NCI-H526 treated with DMSO at 0.1 percent for 48 hours (cell line): ENCODE results near the gene PPP3R1.

ENCODE experiments used
- DNase-seq: peaks from one replicate; lab custom pipeline; 2025; lab: John Stamatoyannopoulos, UW

Gene PPP3R1, protein sequence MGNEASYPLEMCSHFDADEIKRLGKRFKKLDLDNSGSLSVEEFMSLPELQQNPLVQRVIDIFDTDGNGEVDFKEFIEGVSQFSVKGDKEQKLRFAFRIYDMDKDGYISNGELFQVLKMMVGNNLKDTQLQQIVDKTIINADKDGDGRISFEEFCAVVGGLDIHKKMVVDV

DNA sequence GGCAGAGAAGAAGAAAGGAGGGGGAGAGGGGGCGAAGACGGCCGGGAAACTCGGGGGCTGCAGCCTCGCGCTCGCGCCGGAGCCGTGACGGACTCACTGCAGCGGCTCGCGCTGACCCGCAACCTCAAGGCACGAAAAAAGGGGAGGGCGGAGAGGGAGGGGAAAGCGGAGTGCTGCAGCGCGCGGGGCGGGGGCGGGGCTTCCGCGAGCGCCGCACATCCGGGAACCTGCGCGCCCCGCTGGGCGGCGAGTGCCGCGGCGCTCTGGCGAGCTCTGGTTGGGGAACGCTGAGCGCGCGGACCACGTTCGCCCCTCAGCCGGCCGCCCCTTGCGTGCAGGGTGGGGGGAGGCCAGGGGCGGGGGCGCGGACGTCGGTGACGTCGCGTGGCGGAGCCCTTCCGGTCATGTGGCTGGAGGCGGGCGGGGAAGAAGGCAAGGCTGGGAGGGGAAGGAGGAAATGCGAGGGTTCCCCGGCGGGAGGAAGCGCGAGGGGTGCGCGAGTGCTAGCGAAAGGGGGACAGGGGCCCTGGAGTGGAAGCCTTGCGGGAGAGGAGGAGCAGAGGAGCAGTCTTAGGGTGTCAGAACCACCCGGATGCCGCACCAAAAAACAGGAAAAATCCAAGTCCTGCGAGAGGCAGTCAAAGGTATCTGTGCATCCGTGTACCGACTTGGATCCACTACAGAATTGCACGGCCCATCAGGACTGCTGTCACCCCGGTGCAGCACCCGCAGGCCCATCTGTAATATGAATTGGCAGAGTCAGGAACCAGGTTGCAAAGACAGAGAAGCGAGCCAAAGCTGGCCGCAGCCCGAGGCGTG lies at the start of gene PPP3R1:
Gene PPP3R1 (minus strand): TSS at position 133 of the 819 bp plus-strand sequence. CDS start 405 bp downstream, outside the sequence.
- peak; percentile 88 for DNase-seq

DNA sequence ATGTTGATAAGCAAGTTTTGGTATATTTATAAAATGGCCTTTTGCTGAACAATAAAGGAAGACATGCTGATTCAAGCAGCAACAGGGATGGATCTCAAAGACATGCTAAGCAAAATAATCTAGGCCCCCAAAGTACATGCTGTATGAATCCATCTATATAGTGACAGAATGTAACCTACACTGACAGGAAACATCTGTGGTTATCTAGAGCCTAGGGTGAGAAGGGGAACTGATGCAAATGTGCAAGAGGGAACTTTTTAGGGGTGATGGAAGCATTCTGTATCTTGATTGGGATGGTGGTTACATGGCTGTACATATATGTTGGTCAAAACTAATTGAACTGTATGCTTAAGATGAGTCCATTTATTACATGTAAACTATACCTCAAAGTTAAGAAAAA lies 43.2 kb upstream of the PPP3R1 start:
- no peak for DNase-seq

DNA sequence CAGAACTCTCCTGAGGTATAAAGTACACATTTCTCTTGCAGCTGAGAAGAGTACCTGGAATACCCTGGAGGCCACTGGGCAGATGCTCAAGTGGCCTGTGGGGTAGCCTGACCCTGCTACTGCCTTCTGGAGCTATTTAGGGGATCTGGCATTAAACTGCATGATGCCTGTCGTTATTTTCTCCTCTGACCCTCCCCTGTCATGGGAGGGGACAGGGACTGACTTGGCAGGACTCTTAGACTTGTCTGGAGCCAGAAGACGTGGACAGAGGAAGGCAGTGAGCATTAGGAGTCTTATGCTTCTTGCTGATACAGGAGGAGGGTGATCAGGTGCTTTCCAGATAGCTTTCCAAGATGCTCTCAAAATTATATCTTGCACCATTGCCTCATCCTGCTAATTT lies 42.6 kb upstream of the PPP3R1 start:
- no peak for DNase-seq

DNA sequence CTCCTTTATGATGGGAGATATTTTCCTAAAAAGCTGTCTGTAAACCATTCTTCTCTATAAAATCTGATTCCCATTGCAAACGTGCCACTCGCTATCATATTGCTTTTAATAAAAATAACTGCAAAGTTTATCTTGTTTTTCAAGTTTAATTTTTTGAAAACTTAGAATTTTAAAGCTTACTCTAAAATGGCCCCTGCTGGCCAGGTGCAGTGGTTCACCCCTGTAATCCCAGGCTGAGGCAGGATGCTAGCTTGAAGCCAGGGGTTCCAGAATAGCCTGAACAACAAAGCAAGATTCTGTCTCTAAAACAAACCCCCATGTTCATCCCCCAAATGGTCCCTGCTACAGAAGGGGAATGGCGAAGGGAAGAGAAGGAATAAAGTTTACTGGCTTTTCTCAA lies 41.9 kb upstream of the PPP3R1 start:
- DNase-seq = no peak

- no peak for DNase-seq
Observed at GRCh38 chr2:68293755-68294154, 41.4 kb upstream of the PPP3R1 start.

GRCh38 chr2:68293024-68293423 lies 40.7 kb upstream of the PPP3R1 start:
- DNase-seq = no peak

GRCh38 chr2:68292108-68292710 lies 39.9 kb upstream of the PPP3R1 start:
- DNase-seq = no peak

DNA sequence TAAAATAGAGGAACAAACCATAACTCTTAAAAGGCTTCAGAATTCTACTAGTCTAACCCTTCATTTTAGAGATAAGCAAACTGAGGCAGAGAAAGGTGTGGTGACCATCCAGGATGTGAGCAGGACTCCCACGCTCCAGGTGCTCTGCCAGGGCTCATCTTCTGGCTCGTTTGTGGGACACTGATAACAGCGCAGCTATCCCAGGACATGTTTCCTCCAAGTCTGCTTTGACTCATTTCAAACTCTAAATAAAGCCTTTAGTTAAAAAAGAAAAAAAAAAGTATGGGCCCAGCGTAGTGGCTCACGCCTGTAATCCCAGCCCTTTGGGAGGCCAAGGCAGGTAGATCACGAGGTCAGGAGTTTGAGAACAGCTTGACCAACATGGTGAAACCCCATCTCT lies 39.0 kb upstream of the PPP3R1 start:
- no peak for DNase-seq

DNA sequence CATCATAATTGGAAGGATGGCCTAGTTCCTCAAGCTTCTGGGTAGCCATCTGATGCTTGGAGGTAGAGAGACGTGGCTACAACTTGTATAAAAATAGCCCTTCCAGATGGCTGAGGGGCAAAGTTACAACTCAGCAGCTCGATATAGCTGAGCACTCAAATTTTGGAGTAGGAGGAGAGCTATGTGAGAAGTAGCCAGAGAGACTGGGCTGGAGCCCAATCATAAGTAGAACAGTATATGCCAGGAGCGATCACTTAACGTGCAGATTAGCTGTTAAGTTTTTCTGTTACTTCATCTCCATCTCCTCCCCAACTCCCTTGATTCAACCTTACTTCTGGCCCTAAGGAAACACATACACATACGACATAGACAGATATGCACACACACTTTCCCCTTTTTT lies 38.6 kb upstream of the PPP3R1 start:
- DNase-seq = no peak

DNA sequence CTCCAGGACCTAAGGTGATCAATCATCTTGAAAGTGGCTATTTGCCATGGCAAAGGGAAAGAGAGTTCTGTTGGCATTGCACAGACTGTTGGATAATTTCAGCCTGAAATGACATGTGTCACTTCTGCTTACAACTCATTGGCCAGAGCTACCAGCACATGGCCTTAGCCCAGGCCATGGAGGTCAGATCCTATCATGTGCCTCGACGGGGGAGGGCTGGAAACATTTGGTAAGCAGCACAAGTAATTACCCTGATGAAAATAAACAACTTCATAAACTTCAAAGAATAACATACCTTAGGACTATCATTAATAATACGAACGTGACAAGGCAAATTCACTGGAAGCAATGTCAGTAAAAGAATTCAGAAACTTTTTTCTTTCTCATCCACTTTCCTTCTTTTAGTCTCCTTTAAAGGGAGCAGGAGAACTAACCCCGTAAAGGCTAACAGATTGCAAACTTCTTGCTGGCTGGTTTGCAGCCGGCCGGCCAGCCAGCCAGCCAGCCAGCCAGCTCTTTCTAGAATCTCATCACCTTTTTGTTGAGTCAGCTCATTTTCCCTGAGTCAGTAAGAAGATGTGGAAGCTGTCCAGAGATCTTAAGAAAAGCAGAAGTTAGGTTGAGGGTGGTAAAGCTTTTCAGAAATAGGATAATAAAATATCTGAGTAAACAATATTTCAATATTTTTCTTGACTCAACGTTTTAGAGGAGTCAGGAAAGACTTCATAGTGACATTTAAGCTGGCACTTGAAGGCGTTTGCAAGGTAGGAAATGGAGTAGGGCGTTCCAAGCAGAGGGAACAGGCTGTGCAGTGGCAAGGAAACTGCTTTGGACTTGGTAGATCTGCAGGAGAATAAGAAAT lies 35.5 kb upstream of the PPP3R1 start:
- DNase-seq = no peak

DNA sequence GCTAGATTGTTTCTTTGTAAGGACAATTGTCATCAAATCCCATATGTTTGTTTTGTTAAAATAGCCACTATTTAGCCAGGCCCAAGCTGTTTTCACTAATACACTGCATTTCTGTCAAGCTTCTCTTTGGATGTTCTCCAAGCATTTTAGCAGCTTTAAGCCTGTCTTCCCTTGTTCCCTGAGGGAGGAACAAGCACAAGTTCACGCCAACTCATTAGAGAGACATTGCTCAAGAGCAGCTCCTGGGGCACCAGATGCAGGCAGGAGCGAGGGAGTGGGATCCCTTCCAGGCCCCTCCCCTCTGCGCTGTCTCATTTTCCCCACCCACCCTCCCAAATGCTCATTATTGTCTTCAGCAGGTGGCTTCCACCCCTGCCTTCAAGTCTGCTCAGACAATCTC lies 32.6 kb upstream of the PPP3R1 start:
- DNase-seq = no peak

GRCh38 chr2:68283419-68283812 lies 31.1 kb upstream of the PPP3R1 start:
- no peak for DNase-seq

- DNase-seq = peak; percentile 17
Observed at GRCh38 chr2:68282811-68283418, 30.6 kb upstream of the PPP3R1 start.

DNA sequence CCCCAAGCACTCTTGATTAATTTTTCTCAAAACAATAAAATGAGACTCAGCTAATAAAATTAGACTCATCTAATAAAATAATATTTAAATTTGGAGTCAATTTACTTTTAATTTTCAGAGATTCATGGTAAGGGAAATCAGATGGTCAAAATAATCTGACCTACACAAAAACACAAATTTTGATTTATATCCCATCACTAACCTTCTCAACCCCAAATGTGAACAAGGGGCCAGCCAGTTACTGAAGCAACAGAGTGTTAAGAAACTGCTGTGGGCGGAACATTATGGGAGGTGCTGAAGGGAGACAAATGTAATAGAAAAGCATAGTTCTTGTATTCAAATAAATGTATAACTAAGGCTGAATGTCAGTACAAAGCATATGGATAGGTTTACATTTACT lies 28.5 kb upstream of the PPP3R1 start:
- DNase-seq = no peak

DNA sequence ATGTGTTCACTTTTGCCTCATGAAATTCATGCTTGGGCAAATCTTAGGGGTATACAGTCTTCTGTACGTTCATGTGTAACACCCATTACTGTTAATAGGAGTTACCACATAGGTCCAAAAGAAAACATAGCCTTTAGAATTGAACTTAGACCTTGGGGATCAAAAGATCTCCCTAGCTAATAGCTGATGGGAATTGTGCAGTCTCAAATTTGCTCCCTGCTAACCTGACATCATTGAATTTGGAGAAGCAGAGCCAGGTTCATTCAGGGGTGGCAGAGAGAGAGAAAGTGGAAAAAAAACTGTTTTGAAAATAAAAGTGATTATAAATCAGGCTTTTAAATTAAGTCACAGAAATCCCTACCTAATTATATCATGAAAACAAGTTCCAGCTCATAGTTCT lies 28.0 kb upstream of the PPP3R1 start:
- no peak for DNase-seq

- DNase-seq = peak; percentile 38
Observed at GRCh38 chr2:68279691-68280090, 27.4 kb upstream of the PPP3R1 start.

DNA sequence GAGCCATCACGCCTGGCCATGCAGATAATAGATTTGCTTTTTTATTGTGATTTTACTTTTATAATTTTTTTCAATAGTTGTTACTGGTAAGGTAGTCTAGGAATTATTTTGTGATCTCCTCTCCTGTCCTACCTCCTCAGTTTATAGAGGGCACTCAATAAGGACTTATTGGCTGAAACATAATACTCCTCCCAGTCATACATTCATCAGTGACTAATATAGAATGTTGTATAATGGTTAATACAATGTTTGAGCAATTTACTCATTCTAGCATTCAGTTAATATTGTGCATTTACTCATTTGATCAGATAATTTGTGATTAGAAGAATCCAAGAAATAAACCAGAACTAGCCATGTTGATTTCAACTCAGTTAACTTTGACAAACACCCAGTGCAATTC lies 25.8 kb upstream of the PPP3R1 start:
- no peak for DNase-seq

- no peak for DNase-seq
Observed at GRCh38 chr2:68274022-68274421, 21.7 kb upstream of the PPP3R1 start.

GRCh38 chr2:68272246-68272994 lies 20.1 kb upstream of the PPP3R1 start:
- DNase-seq = no peak

DNA sequence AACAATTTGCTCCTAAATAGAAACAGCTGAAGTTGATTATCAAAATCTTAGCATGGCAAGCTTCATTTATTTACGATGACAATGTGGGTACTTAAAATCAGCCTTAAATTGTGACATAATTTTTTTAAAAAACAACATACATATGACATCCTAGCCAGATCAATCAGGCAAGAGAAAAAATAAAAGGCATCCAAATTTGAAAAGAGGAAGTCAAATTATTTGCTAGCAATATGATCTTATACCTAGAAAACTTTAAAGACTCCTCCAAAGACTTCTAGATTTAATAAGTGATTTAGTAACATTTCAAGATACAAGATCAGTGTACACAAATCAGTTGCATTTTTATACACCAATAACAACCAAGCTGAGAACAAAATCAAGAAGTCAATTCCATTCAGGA lies 14.3 kb upstream of the PPP3R1 start:
- no peak for DNase-seq

DNA sequence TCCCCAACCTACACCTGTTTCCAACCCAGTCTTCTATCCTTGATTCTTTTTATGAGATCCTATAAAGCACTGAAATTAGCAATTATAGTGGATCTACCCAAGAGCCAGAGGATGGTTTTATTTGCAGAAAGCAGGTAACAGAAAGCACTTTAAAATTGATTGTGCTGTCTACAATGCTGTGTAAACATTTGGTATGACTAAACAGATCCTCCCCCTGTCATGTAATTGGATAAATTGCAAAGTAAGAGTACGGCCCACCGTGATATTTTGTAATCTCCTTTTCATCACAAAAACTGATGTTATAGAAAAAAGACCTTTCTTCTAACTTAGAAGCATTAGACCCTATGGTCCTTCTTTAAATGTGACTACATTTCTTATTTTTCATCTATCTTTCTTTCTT lies 11.3 kb upstream of the PPP3R1 start:
- DNase-seq = no peak
